ENCODE results near the gene HEYL.

Gene HEYL

GRCh38 chr1:39662861-39663260 lies 23.4 kb upstream of the HEYL start:
- no peaks in the 10 kb centered on the region for H4K20me1 ChIP-seq (ENCODE audit: insufficient read depth)
- no peaks in the 10 kb centered on the region for H3K79me2 ChIP-seq (ENCODE audit: insufficient read depth, low read depth)
- no peak overlapping the region for H2AFZ ChIP-seq (ENCODE audit: low read depth)
- H3K9ac ChIP-seq, result no peak overlapping the region
- no peaks in the 10 kb centered on the region for H3K27me3 ChIP-seq (ENCODE audit: insufficient read depth, low read depth)
- H3K36me3 ChIP-seq (ENCODE audit: insufficient read depth), result no peaks in the 10 kb centered on the region
- H3K4me2 ChIP-seq, result no peak overlapping the region
- H3K4me1 ChIP-seq (ENCODE audit: low read depth, poor library complexity, severe bottlenecking), result peaks cover 4% of the 10 kb centered on the region
- no peak overlapping the region for H3K4me3 ChIP-seq (IDR thresholded peaks at IDR 0.05; ENCODE audit: insufficient read depth, low read depth, low read length)
- H3K27ac ChIP-seq, result no peak overlapping the region
- TF ChIP-seq, protein P1, sequence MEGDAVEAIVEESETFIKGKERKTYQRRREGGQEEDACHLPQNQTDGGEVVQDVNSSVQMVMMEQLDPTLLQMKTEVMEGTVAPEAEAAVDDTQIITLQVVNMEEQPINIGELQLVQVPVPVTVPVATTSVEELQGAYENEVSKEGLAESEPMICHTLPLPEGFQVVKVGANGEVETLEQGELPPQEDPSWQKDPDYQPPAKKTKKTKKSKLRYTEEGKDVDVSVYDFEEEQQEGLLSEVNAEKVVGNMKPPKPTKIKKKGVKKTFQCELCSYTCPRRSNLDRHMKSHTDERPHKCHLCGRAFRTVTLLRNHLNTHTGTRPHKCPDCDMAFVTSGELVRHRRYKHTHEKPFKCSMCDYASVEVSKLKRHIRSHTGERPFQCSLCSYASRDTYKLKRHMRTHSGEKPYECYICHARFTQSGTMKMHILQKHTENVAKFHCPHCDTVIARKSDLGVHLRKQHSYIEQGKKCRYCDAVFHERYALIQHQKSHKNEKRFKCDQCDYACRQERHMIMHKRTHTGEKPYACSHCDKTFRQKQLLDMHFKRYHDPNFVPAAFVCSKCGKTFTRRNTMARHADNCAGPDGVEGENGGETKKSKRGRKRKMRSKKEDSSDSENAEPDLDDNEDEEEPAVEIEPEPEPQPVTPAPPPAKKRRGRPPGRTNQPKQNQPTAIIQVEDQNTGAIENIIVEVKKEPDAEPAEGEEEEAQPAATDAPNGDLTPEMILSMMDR (conservative IDR thresholded peaks at IDR 0.05; ENCODE audit: low read depth, low read length), result no peak

GRCh38 chr1:39659538-39659937 lies 20.1 kb upstream of the HEYL start:
- TF ChIP-seq, protein P1 (conservative IDR thresholded peaks at IDR 0.05; ENCODE audit: low read depth, low read length), result no peak

DNA sequence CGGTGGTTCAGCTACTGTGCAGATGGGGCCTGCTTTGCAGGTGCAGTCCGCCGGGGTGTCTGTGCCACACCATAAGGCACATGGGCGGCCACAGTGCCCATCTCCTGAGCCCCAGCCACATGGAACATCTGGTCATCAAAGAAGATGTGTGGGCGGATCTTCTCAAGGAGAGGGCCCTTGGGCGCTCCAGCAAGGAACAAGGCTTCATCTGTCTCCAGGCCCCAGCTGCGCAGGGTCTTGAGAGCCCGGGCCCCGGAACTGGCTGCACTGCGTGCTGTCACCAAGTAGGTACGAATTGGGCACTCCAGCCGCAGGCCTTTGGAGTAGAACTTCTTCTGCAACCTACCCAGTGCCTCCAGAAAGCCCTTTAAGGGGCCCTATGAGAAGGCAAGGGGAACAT lies 19.7 kb upstream of the HEYL start:
- Histone ChIP-seq H3K36me3 (ENCODE audit: insufficient read depth) (no peaks in the 10 kb centered on the region), H4K20me1 (ENCODE audit: insufficient read depth) (no peaks in the 10 kb centered on the region), H3K9ac (no peak overlapping the region), H3K4me2 (no peak overlapping the region), H3K27ac (no peak overlapping the region), H3K27me3 (ENCODE audit: insufficient read depth, low read depth) (no peaks in the 10 kb centered on the region), H2AFZ (ENCODE audit: low read depth) (no peak overlapping the region), H3K4me3 (IDR thresholded peaks at IDR 0.05; ENCODE audit: insufficient read depth, low read depth, low read length) (no peak overlapping the region), H3K4me1 (ENCODE audit: low read depth, poor library complexity, severe bottlenecking) (peaks cover 10% of the 10 kb centered on the region), H3K79me2 (ENCODE audit: insufficient read depth, low read depth) (no peaks in the 10 kb centered on the region)
- TF ChIP-seq, protein P1 (conservative IDR thresholded peaks at IDR 0.05; ENCODE audit: low read depth, low read length), result no peak

More at GRCh38 chr1:39659538-39659937, 20.1 kb upstream of the HEYL start:
- H2AFZ ChIP-seq (ENCODE audit: low read depth), result no peak overlapping the region
- no peak overlapping the region for H3K4me2 ChIP-seq
- no peaks in the 10 kb centered on the region for H3K36me3 ChIP-seq (ENCODE audit: insufficient read depth)
- H3K27ac ChIP-seq, result no peak overlapping the region
- H3K4me3 ChIP-seq (IDR thresholded peaks at IDR 0.05; ENCODE audit: insufficient read depth, low read depth, low read length), result no peak overlapping the region
- no peak overlapping the region for H3K9ac ChIP-seq
- no peaks in the 10 kb centered on the region for H3K27me3 ChIP-seq (ENCODE audit: insufficient read depth, low read depth)
- H4K20me1 ChIP-seq (ENCODE audit: insufficient read depth), result no peaks in the 10 kb centered on the region
- H3K79me2 ChIP-seq (ENCODE audit: insufficient read depth, low read depth), result no peaks in the 10 kb centered on the region
- peaks cover 10% of the 10 kb centered on the region for H3K4me1 ChIP-seq (ENCODE audit: low read depth, poor library complexity, severe bottlenecking)

GRCh38 chr1:39657923-39658485 lies 18.6 kb upstream of the HEYL start:
- Histone ChIP-seq H3K4me2 (peak overlapping the region; percentile 30; the same call in 1 of the 2 replicates), H3K27me3 (ENCODE audit: insufficient read depth, low read depth) (no peaks in the 10 kb centered on the region), H3K79me2 (ENCODE audit: insufficient read depth, low read depth) (no peaks in the 10 kb centered on the region), H3K4me3 (IDR thresholded peaks at IDR 0.05; ENCODE audit: insufficient read depth, low read depth, low read length) (peak overlapping the region; percentile 33), H3K4me1 (ENCODE audit: low read depth, poor library complexity, severe bottlenecking) (peaks cover 19% of the 10 kb centered on the region), H3K9ac (no peak overlapping the region), H2AFZ (ENCODE audit: low read depth) (peak overlapping the region; percentile 90), H4K20me1 (ENCODE audit: insufficient read depth) (no peaks in the 10 kb centered on the region), H3K36me3 (ENCODE audit: insufficient read depth) (no peaks in the 10 kb centered on the region), H3K27ac (no peak overlapping the region)
- TF ChIP-seq, protein P1 (conservative IDR thresholded peaks at IDR 0.05; ENCODE audit: low read depth, low read length), result peak; percentile 87
